Activated CD8-positive, alpha-beta T cell treated with anti-CD3 and anti-CD28 coated beads for 36 hours (primary cell): ENCODE measurements around the gene OPCML. TPM values are rescaled to one million over a fixed set of nuclear protein-coding genes. Genes with fewer than 3 reads are reported as not detected.

Experiments used
- ATAC-seq: fragments of 200-7000 bp; cut with Tn5 transposase; one replicate; pipeline ENCODE4 v1.10.0; 2021; ENCODE audit warnings: mild to moderate bottlenecking, moderate library complexity
- CTCF ChIA-PET: fragments of 350-600 bp; sonication (Branson Sonifier 250); formaldehyde crosslinking; loops from one replicate; lab custom pipeline; 2021; ENCODE audit warnings: antibody characterized with exemption; lab: Charles Lee
- POLR2A ChIA-PET: fragments of 350-600 bp; sonication (Branson Sonifier 250); formaldehyde crosslinking; loops from one replicate; lab custom pipeline; 2021; ENCODE audit warnings: antibody characterized with exemption; lab: Charles Lee
- DNase-seq: peaks from one replicate; pipeline ENCODE4 v3.0.0-alpha.2; 2020
- H3K27ac Mint-ChIP-seq: one replicate; pipeline ENCODE4 v1.8.0; 2021; ENCODE audit warnings: mild to moderate bottlenecking, mixed read lengths
- H3K27me3 Mint-ChIP-seq: one replicate; pipeline ENCODE4 v1.8.0; 2021; ENCODE audit warnings: mixed read lengths
- H3K36me3 Mint-ChIP-seq: one replicate; pipeline ENCODE4 v1.8.0; 2021; ENCODE audit warnings: low read depth, mixed read lengths
- H3K4me1 Mint-ChIP-seq: one replicate; pipeline ENCODE4 v1.8.0; 2021; ENCODE audit warnings: low read depth, mixed read lengths
- H3K4me3 Mint-ChIP-seq: one replicate; pipeline ENCODE4 v1.8.0; 2021; ENCODE audit warnings: mild to moderate bottlenecking, moderate library complexity, mixed read lengths
- H3K9me3 Mint-ChIP-seq: one replicate; pipeline ENCODE4 v1.8.0; 2021; ENCODE audit warnings: mixed read lengths
- intact Hi-C: fragments of 100-400 bp; cut with micrococcal nuclease; formaldehyde crosslinking; loops from one replicate; pipeline ENCODE4 v1.10.0; 2022
- total RNA-seq, 2 experiments: library from RNA; stranded (reverse); gene quantifications; one replicate each; pipeline ENCODE4 v1.2.3, GENCODE V29; 2021
- TF ChIP-seq, protein P1 (sequence below): fragments of 200-600 bp; IDR thresholded peaks from one replicate; pipeline ENCODE4 v1.8.0; 2022; ENCODE audit warnings: antibody characterized with exemption, mild to moderate bottlenecking

Gene OPCML
- total RNA-seq, 2 experiments from 2014 or later, result not detected

DNA sequence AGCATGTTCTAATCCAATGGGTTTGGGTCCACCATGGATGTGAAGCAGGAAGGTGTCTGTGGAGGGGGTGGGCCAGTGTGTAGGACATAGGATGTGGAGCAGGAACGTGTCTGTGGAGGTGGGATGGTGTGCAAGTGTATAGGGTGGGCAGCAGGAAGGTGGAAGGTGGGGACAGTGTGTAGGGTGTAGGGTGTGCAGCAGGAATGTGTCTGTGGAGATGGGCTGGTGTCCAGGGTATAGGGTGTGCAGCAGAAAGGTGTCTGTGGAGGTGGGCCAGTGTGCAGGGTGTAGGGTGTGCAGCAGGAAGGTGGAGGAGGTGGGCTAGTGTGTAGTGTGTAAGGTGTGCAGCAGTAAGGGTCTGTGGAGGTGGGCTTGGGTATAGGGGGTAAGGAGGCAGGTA lies 1093.9 kb downstream of the OPCML start:
- TF ChIP-seq, protein P1, sequence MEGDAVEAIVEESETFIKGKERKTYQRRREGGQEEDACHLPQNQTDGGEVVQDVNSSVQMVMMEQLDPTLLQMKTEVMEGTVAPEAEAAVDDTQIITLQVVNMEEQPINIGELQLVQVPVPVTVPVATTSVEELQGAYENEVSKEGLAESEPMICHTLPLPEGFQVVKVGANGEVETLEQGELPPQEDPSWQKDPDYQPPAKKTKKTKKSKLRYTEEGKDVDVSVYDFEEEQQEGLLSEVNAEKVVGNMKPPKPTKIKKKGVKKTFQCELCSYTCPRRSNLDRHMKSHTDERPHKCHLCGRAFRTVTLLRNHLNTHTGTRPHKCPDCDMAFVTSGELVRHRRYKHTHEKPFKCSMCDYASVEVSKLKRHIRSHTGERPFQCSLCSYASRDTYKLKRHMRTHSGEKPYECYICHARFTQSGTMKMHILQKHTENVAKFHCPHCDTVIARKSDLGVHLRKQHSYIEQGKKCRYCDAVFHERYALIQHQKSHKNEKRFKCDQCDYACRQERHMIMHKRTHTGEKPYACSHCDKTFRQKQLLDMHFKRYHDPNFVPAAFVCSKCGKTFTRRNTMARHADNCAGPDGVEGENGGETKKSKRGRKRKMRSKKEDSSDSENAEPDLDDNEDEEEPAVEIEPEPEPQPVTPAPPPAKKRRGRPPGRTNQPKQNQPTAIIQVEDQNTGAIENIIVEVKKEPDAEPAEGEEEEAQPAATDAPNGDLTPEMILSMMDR, result no peak
- Mint-ChIP-seq H3K4me3 (no peak overlapping the region), H3K36me3 (no peaks in the 10 kb centered on the region), H3K9me3 (peaks cover 3% of the 10 kb centered on the region), H3K27ac (no peak overlapping the region), H3K27me3 (peaks cover 2% of the 10 kb centered on the region), H3K4me1 (no peaks in the 10 kb centered on the region)
- ATAC-seq (no peak), DNase-seq (no peak)
- ChIA-PET POLR2A (no interaction called here), CTCF (no interaction called here)
- intact Hi-C loops, result no loop called here

DNA sequence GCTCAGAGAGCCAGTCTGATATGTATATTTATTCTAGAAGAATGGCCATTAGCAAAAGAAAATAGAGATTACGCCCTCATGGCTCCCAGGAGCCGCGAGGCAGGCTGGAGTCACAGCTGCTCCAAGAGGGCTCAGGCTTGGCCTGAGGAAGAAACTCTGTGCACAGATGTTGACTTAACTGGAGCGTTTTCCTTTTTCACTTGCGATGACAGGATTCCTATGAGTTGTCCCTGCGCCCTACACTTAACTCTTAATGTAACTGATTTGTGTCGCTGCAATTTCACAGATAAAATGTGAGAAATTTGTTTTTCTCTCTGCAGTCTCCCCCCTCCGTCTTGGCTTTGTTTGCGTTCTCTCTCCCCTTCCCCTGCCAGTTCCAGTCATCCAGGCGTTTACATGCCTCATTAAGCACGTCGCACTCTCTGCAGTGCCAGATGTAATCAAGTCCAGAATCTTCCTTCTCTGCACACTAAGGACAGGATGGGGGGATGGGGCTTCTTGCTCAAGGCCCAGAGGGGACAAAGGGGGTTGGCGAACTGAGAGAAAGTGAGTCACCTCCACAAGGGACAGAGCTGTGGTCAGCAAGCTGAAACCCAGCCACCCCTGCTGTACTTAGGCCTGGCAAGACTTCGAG lies 1101.8 kb downstream of the OPCML start:
- H3K4me1 Mint-ChIP-seq, result no peaks in the 10 kb centered on the region
- no peaks in the 10 kb centered on the region for H3K36me3 Mint-ChIP-seq
- ChIA-PET CTCF (no interaction called here), POLR2A (no interaction called here)
- H3K27ac Mint-ChIP-seq, result no peak overlapping the region
- peaks cover 4% of the 10 kb centered on the region for H3K27me3 Mint-ChIP-seq
- ATAC-seq (no peak), DNase-seq (no peak)
- intact Hi-C loops, result no loop called here
- H3K4me3 Mint-ChIP-seq, result no peak overlapping the region
- no peaks in the 10 kb centered on the region for H3K9me3 Mint-ChIP-seq
- TF ChIP-seq, protein P1, result no peak

DNA sequence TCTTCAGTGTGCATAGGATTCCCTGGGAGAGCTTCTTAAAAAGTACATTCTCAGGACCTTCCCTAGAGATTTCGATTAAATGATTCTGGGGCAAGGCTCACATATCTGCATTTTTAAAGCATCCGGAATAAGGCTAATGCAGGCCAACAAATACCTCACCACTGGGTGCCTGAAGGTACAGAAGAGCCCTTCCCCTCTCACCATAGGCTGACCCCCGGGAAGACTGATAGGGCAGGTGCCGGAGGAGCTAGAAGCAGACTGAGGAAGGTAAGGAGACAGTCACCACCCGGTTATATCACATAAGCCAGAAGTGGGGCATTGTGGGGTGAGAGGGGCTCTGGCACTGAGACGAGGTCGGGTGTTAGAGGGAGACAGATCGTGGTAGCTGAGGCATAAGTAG lies 1102.6 kb downstream of the OPCML start:
- DNase-seq (no peak), ATAC-seq (no peak)
- Mint-ChIP-seq H3K4me1 (no peaks in the 10 kb centered on the region), H3K27ac (no peak overlapping the region), H3K27me3 (peaks cover 4% of the 10 kb centered on the region), H3K4me3 (no peak overlapping the region), H3K9me3 (no peaks in the 10 kb centered on the region), H3K36me3 (no peaks in the 10 kb centered on the region)
- intact Hi-C loops, result no loop called here
- TF ChIP-seq, protein P1, result no peak
- ChIA-PET CTCF (no interaction called here), POLR2A (no interaction called here)

DNA sequence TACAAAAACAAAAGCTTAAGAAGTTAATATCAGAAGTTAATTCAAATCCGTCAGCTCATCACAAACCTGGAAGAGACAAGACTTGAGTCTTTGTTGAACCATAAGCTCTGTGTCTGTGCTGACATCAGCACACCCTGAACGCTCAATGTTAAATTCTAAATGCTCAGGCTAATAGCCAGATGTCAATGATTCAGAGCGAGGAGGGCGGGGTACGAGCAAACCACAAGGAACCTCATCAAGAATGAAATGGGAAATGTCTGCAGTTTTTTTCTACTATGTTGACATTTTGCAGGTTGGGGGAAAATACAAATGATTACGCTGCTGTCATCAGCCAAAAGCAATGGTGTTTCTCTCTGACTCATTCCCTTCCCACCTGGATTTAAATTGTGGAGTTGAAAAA lies 1104.7 kb downstream of the OPCML start:
- TF ChIP-seq, protein P1, result no peak
- H3K9me3 Mint-ChIP-seq, result no peaks in the 10 kb centered on the region
- CTCF ChIA-PET, result no interaction called here
- H3K4me3 Mint-ChIP-seq, result no peak overlapping the region
- ATAC-seq (no peak), DNase-seq (no peak)
- intact Hi-C loops, result no loop called here
- POLR2A ChIA-PET, result no interaction called here
- no peaks in the 10 kb centered on the region for H3K4me1 Mint-ChIP-seq
- no peaks in the 10 kb centered on the region for H3K36me3 Mint-ChIP-seq
- peaks cover 4% of the 10 kb centered on the region for H3K27me3 Mint-ChIP-seq
- no peak overlapping the region for H3K27ac Mint-ChIP-seq

DNA sequence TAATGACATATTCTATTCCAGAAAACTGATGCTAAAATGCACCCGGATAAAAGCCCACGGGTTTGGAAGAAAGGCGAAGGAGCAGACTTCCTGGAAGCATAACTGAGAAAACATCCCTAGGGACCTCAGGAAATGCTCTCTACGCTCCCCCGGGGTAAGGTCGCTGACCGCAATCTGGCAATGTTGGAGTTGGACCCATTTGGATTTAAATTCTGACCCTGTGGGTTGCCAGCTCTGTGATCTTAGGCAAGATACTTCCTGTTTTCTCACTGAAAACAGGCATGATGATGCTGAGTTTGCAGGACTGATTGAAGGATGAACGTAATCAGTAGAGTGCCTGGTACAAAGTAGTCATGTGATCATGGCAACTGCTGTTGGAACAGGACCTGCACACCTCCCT lies 1107.9 kb downstream of the OPCML start:
- DNase-seq (no peak), ATAC-seq (no peak)
- no peak overlapping the region for H3K27ac Mint-ChIP-seq
- H3K27me3 Mint-ChIP-seq, result peaks cover 2% of the 10 kb centered on the region
- intact Hi-C loops, result no loop called here
- H3K36me3 Mint-ChIP-seq, result no peaks in the 10 kb centered on the region
- H3K9me3 Mint-ChIP-seq, result no peaks in the 10 kb centered on the region
- ChIA-PET POLR2A (no interaction called here), CTCF (no interaction called here)
- TF ChIP-seq, protein P1, result no peak
- H3K4me1 Mint-ChIP-seq, result no peaks in the 10 kb centered on the region
- no peak overlapping the region for H3K4me3 Mint-ChIP-seq
